Measurements from ENCODE around the gene CENPW.

- TF ChIP-seq, protein P1, sequence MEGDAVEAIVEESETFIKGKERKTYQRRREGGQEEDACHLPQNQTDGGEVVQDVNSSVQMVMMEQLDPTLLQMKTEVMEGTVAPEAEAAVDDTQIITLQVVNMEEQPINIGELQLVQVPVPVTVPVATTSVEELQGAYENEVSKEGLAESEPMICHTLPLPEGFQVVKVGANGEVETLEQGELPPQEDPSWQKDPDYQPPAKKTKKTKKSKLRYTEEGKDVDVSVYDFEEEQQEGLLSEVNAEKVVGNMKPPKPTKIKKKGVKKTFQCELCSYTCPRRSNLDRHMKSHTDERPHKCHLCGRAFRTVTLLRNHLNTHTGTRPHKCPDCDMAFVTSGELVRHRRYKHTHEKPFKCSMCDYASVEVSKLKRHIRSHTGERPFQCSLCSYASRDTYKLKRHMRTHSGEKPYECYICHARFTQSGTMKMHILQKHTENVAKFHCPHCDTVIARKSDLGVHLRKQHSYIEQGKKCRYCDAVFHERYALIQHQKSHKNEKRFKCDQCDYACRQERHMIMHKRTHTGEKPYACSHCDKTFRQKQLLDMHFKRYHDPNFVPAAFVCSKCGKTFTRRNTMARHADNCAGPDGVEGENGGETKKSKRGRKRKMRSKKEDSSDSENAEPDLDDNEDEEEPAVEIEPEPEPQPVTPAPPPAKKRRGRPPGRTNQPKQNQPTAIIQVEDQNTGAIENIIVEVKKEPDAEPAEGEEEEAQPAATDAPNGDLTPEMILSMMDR (IDR thresholded peaks at IDR 0.05; ENCODE audit: low read depth, low read length, missing input control) = no peak
- TF ChIP-seq JUND (IDR thresholded peaks at IDR 0.05) = no peak
- TF ChIP-seq RAD21 (IDR thresholded peaks at IDR 0.05) = no peak
- TF ChIP-seq EGR1 (IDR thresholded peaks at IDR 0.05; ENCODE audit: low read depth in 2 of 2) = no peak
- TF ChIP-seq TAF1 (conservative IDR thresholded peaks at IDR 0.05) = no peak
- TF ChIP-seq, protein P2, sequence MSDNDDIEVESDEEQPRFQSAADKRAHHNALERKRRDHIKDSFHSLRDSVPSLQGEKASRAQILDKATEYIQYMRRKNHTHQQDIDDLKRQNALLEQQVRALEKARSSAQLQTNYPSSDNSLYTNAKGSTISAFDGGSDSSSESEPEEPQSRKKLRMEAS (IDR thresholded peaks at IDR 0.05) = no peak
- TF ChIP-seq ZBTB33 (IDR thresholded peaks at IDR 0.05) = no peak
- no peak for TF ChIP-seq FOXA1 (IDR thresholded peaks at IDR 0.05)
- TF ChIP-seq SP1 (IDR thresholded peaks at IDR 0.05) = no peak
- TF ChIP-seq ATF3 (IDR thresholded peaks at IDR 0.05) = no peak
- TF ChIP-seq, protein P3, sequence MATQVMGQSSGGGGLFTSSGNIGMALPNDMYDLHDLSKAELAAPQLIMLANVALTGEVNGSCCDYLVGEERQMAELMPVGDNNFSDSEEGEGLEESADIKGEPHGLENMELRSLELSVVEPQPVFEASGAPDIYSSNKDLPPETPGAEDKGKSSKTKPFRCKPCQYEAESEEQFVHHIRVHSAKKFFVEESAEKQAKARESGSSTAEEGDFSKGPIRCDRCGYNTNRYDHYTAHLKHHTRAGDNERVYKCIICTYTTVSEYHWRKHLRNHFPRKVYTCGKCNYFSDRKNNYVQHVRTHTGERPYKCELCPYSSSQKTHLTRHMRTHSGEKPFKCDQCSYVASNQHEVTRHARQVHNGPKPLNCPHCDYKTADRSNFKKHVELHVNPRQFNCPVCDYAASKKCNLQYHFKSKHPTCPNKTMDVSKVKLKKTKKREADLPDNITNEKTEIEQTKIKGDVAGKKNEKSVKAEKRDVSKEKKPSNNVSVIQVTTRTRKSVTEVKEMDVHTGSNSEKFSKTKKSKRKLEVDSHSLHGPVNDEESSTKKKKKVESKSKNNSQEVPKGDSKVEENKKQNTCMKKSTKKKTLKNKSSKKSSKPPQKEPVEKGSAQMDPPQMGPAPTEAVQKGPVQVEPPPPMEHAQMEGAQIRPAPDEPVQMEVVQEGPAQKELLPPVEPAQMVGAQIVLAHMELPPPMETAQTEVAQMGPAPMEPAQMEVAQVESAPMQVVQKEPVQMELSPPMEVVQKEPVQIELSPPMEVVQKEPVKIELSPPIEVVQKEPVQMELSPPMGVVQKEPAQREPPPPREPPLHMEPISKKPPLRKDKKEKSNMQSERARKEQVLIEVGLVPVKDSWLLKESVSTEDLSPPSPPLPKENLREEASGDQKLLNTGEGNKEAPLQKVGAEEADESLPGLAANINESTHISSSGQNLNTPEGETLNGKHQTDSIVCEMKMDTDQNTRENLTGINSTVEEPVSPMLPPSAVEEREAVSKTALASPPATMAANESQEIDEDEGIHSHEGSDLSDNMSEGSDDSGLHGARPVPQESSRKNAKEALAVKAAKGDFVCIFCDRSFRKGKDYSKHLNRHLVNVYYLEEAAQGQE (IDR thresholded peaks at IDR 0.05) = no peak
- TF ChIP-seq YY1 (IDR thresholded peaks at IDR 0.05) = no peak
- no peak for TF ChIP-seq FOXA2 (IDR thresholded peaks at IDR 0.05)
- TF ChIP-seq HNF4G (IDR thresholded peaks at IDR 0.05) = no peak
Observed at GRCh38 chr6:126381498-126381897, 41.6 kb downstream of the CENPW start.
